Naive thymus-derived CD8-positive, alpha-beta T cell (primary cell): ENCODE measurements around the gene NADK2. TPM values are rescaled to one million over a fixed set of nuclear protein-coding genes. Genes with fewer than 3 reads are reported as not detected.
A peak's percentile ranks its signal among the peaks of the same experiment; 100 is the strongest.

ENCODE experiments used
- ATAC-seq, 2 donors: fragments of 150-1000 bp; cut with Tn5 transposase in 1 of 2; sonication (Bioruptor Pico), chemical (Tn5 transposase) in 1 of 2; 1 replicate in 1 of 2; 2 replicates in 1 of 2; pipeline ENCODE4 v1.10.0; 2021; ENCODE audit warnings: mild to moderate bottlenecking in 2 of 2, moderate library complexity in 2 of 2
- POLR2A ChIA-PET: fragments of 350-600 bp; sonication (Branson Sonifier 250); formaldehyde crosslinking; loops from one replicate; lab custom pipeline; 2021; ENCODE audit warnings: antibody characterized with exemption; lab: Charles Lee
- DNase-seq, 10 donors: peaks; one replicate each; pipeline versions ENCODE4 v3.0.0 to v3.0.0-alpha.2; 2020 to 2022
- H3K27ac Mint-ChIP-seq, 10 donors: one replicate each; pipeline ENCODE4 v1.8.0; 2020 to 2022; ENCODE audit warnings: mild to moderate bottlenecking in 10 of 10, mixed read lengths in 10 of 10, moderate library complexity in 4 of 10, inconsistent platforms in 1 of 10
- H3K27me3 Mint-ChIP-seq, 5 donors: one replicate each; pipeline ENCODE4 v1.8.0; 2021 to 2022; ENCODE audit warnings: mixed read lengths in 5 of 5
- H3K36me3 Mint-ChIP-seq, 3 donors: one replicate each; pipeline ENCODE4 v1.8.0; 2020 to 2022; ENCODE audit warnings: mixed read lengths in 3 of 3, mild to moderate bottlenecking in 2 of 3, inconsistent platforms in 1 of 3
- H3K4me1 Mint-ChIP-seq, 4 donors: one replicate each; pipeline ENCODE4 v1.8.0; 2021 to 2022; ENCODE audit warnings: mixed read lengths in 4 of 4
- H3K4me3 Mint-ChIP-seq, 10 donors: one replicate each; pipeline ENCODE4 v1.8.0; 2020 to 2022; ENCODE audit warnings: mild to moderate bottlenecking in 10 of 10, mixed read lengths in 10 of 10, moderate library complexity in 6 of 10, inconsistent platforms in 1 of 10
- H3K9me3 Mint-ChIP-seq, 9 donors: one replicate each; pipeline ENCODE4 v1.8.0; 2020 to 2022; ENCODE audit warnings: mixed read lengths in 9 of 9, mild to moderate bottlenecking in 3 of 9, inconsistent platforms in 1 of 9, moderate library complexity in 1 of 9
- microRNA-seq: library from miRNA; unstranded; fragments of <30 nt; microRNA quantifications from one replicate; pipeline ENCODE4 v1.2.0, GENCODE V29; 2022; ENCODE audit warnings: borderline microRNAs expressed
- polyA plus RNA-seq, 3 donors: library from polyadenylated mRNA; unstranded; fragments of 300-500 nt; fragmentation: Illumina TruSeq; gene quantifications; one replicate each; pipeline ENCODE4 v1.2.3, GENCODE V29; 2021
- total RNA-seq, 8 experiments: library from RNA in 2 of 8; stranded (reverse) in 2 of 8; gene quantifications; one replicate each; pipeline ENCODE4 v1.2.3 and lab custom pipeline; 2021 to 2026

Gene NADK2
- total and polyA plus RNA-seq, 5 experiments from 2014 or later, result 4.7 to 15.7 (median 9.8) TPM

DNA sequence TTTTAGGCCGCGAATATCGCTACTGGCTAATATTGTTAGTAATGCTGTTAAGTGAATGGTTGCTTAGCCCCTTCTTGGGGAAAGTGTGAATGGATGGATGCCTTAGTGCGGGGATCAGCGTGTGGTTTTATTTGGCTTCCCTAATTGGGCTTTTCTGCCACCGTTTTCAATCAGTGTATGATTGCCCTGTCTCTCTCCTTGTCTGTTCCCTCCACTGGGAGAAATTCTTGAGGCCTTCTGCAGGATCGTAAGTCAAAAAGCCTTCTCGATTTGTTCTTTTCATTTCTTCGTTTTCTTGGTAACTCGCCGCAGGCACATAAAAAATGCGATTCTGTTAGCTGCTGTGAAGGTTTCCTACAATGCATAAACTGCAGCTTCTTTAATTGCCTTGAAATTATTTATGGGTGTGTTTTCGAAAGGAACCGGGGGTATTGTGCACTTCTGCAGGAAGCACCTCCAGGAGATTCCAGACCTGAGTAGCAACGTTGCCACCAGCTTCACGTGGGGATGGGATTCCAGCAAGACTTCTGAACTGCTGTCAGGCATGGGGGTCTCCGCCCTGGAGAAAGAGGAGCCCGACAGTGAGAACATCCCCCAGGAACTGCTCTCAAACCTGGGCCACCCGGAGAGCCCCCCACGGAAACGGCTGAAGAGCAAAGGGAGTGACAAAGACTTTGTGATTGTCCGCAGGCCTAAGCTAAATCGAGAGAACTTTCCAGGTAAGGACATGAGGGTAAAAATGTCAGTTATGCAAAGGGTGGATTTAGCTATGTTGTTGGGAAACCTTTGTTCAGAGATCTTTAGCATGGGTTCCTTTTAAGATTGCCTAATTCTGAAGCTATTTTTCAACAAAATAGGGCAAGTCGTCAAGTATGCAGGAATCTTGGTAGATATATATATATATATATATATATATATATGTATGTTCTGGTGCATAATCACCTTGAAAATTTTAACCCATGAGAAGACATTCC, 89.1 kb downstream of the NADK2 start:
- Mint-ChIP-seq H3K4me3 (peak overlapping the region; percentile 92 to 98 (median 96)), H3K27ac (peak overlapping the region; percentile 85 to 98 (median 94)), H3K27me3 (no peaks in the 10 kb centered on the region), H3K4me1 (peaks cover 22 to 76% (median 71%) of the 10 kb centered on the region in 4 donors), H3K9me3 (no peaks in the 10 kb centered on the region), H3K36me3 (peaks cover 9 to 38% (median 15%) of the 10 kb centered on the region in 3 donors)
- DNase-seq, result peak in 1 of 10 donors; percentile 4
- POLR2A ChIA-PET, result interaction anchor here (1.2 to 3.5 kb wide), 5 partner anchors 27 to 1237 kb away, joined by 3 to 41 read pairs (median 5); partner anchors contain the start of genes BRIX1, DNAJC21, NADK2 and NIPBL
- ATAC-seq, result no peak

DNA sequence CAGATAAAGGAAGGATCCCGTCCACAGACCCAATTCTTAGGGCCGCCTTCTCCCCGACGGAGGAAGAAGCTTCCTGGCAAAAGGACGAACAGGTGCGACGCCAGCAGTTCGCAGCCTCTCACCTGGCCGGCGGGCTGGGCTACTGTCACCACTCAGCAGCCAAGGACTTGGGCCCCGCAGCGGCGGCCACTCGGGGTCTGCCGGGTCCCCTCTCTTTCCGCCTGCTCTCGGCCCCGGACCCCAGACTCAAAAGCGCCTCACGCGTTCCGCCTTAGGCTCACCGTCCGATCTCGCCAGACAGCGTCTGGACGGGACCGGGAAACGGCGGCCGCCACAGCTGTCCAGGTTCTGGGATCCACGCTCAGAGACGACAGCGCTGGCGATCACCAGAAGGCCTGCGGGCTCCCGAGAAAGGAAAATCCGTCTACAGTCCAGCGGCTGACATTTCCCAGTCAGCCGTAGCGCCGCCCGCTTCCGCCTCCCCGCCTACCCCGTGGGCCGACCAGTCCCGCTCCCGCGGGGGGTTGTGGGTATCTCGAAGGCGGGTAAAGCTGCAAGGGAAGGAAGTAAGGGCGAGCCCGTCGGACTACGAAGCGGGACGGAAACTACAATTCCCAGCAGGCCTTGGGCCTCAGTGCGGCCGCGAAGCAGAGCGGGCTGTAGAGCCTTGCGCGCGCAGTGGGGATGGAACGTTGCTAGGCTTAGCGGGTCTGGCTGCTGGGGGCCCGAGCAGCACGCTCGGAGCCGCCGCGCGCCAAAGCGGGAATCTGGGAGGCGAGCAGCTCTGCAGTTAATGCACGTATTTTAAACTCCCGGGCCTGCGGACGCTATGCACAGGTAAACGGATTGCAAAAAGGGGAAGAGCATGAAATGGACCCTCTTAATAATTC, 90.0 kb downstream of the NADK2 start, which contains the start of the genes LMBRD2 and SKP2:
LMBRD2 (minus strand) TSS at position 454 of the 890 bp plus-strand sequence. CDS start 8,538 bp downstream, outside the sequence.
SKP2 (plus strand) TSS at position 678 of the 890 bp plus-strand sequence; CDS start at position 830, 152 bp downstream.
- DNase-seq (peak; percentile 90 to 98 (median 96)), ATAC-seq (peak; percentile 96 to 97)
- H3K27me3 Mint-ChIP-seq, result no peaks in the 10 kb centered on the region
- peaks cover 24 to 76% (median 67%) of the 10 kb centered on the region in 4 donors for H3K4me1 Mint-ChIP-seq
- peaks cover 6 to 31% (median 9%) of the 10 kb centered on the region in 3 donors for H3K36me3 Mint-ChIP-seq
- POLR2A ChIA-PET, result interaction anchor here (0.7 to 3.5 kb wide), 6 partner anchors 26 to 1236 kb away, joined by 3 to 41 read pairs (median 4); partner anchors contain the start of genes BRIX1, DNAJC21, NADK2 and NIPBL
- H3K9me3 Mint-ChIP-seq, result no peaks in the 10 kb centered on the region
- peak within 1 kb of the TSS; percentile 92 to 98 (median 96) for H3K4me3 Mint-ChIP-seq
- peak within 1 kb of the TSS; percentile 85 to 98 (median 94) for H3K27ac Mint-ChIP-seq

DNA sequence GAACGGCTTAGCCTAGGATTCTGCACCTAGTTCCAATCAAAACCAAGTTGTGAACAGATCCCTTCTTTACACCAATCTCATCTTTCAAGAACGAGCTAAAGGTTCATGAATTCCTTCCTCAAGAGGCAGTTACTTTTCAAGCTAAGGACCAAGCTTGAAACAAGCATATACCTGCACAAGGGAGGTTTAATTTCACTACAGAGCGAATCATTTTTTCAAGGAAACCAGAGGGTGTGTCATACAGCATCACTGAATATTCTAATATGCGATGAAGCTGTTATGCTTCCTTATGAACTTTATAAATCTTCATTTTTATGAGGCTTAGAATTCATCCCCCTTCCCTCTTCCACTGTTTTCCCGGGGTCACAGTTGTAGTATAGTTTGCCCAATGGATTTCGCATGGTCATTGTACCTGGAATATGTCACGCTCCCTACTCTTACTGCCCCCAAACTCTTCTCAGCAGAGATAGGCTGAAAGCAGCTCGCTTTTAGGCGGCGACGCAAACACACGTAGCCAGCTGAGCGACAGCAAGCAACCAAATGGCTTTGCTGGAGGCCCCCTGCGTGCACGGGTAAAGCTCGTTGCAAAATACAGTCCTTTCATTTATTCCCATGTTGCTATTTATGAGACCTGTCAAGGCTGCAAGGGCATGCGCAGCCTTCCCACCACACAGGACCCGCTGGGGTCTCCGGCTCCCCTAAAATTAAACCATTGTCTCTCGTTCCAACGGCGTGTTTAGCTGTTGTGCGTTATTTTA, 90.9 kb downstream of the NADK2 start:
- Mint-ChIP-seq H3K9me3 (no peaks in the 10 kb centered on the region), H3K27me3 (no peaks in the 10 kb centered on the region), H3K27ac (peak overlapping the region; percentile 85 to 98 (median 94)), H3K4me1 (peaks cover 24 to 67% (median 62%) of the 10 kb centered on the region in 4 donors), H3K36me3 (peaks cover 1 to 23% (median 9%) of the 10 kb centered on the region in 3 donors), H3K4me3 (peak overlapping the region; percentile 92 to 98 (median 96))
- peak; percentile 4 to 20 for ATAC-seq
- POLR2A ChIA-PET, result interaction anchor here (0.6 to 3.5 kb wide), 5 partner anchors 91 to 1616 kb away, joined by 3 to 41 read pairs (median 5); partner anchors contain the start of genes BRIX1, DNAJC21, NADK2 and RAD1
- peak; percentile 18 to 66 (median 38) for DNase-seq

DNA sequence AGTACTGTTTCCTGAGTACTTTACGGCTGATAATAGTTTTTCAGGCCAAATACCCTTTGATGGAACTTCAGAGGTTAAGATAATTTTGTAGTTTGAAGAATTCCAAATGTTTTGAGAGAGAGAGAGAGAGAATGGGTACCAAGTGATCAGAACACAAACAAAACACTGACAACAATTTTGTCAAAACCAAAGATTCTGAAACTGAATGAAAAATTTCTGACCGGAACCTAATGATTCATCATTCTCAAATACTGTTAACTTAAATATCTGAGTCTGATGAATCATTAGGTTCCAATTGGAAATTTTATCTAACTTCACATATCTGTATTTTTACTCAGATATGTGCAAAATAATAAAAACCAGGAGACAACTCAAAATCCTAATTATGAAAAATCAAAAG, 94.0 kb downstream of the NADK2 start:
- H3K27ac Mint-ChIP-seq, result no peak overlapping the region
- no peak for DNase-seq
- H3K4me1 Mint-ChIP-seq, result peaks cover 15 to 49% (median 43%) of the 10 kb centered on the region in 4 donors
- peaks cover 0 to 8% (median 4%) of the 10 kb centered on the region in 3 donors for H3K36me3 Mint-ChIP-seq
- H3K9me3 Mint-ChIP-seq, result no peaks in the 10 kb centered on the region
- peak overlapping the region in 2 of 10 donors; percentile 42 to 65 for H3K4me3 Mint-ChIP-seq
- POLR2A ChIA-PET, result no interaction called here
- no peaks in the 10 kb centered on the region for H3K27me3 Mint-ChIP-seq
- ATAC-seq, result no peak

DNA sequence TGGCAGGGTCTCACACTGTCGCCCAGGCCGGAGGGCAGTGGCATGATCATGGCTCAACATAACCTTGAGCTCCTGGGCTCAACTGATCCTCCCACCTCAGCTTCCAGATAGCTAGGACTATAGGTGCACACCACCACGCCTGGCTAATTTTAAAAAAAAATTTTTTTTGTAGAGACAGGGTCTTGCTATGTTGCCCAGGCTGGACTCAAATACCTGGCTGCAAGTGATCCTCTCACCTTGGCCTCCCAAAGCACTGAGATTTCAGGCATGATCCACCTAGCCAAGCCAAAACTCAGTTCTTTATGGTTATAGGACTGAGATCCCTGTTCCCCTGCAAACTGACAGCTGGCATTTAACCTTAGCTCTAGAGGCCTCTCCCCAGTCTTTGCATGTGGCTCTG, 95.3 kb downstream of the NADK2 start:
- Mint-ChIP-seq H3K4me1 (peaks cover 10 to 40% (median 36%) of the 10 kb centered on the region in 4 donors), H3K9me3 (no peaks in the 10 kb centered on the region), H3K36me3 (peaks cover 0 to 14% (median 4%) of the 10 kb centered on the region in 3 donors), H3K4me3 (no peak overlapping the region), H3K27me3 (no peaks in the 10 kb centered on the region), H3K27ac (peak overlapping the region in 1 of 10 donors; percentile 40)
- DNase-seq (no peak), ATAC-seq (no peak)
- POLR2A ChIA-PET, result no interaction called here

DNA sequence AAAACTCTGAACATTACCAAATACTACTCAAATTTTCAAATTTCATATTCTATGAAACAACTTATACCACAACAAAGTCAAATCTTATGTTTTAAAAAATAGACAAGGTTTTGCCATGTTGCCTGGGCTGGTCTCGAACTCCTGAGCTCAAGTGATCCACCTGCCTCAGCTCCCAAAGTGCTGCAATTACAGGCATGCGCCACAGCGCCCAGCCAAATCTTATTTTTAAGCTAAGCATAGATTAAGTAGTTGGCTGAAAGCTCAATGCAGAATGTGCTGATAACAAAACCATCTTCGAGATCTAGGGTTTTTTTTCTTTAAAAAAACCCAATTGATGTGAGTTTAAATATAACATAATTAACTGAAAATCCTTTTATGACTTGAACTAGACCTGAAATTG, 96.4 kb downstream of the NADK2 start:
- H3K27ac Mint-ChIP-seq, result no peak overlapping the region

More for the DNA sequence above, 96.4 kb downstream of the NADK2 start:
- Mint-ChIP-seq H3K4me1 (peaks cover 6 to 31% (median 28%) of the 10 kb centered on the region in 4 donors), H3K9me3 (peaks cover 0 to 3% (median 0%) of the 10 kb centered on the region in 9 donors), H3K4me3 (no peak overlapping the region), H3K27me3 (no peaks in the 10 kb centered on the region), H3K36me3 (peaks cover 7 to 24% (median 13%) of the 10 kb centered on the region in 3 donors)
- DNase-seq, result no peak
- POLR2A ChIA-PET, result no interaction called here
- no peak for ATAC-seq

Small RNA genes within 50 kb of the gene (microRNA-seq; reads per million reads assigned to microRNA genes)
- gene MIR580, result 6.8 reads per million, percentile 19 among the genes with 10 or more reads in this experiment

Other genes starting within 250 kb of the NADK2 start
- gene UGT3A2, start 175.0 kb downstream of the NADK2 start, total RNA-seq, result not detected
- gene UGT3A2, start 175.0 kb downstream of the NADK2 start, polyA plus RNA-seq, result not detected
- 10 to 100 TPM; 15.6 to 16.5 TPM for gene LMBRD2, start 90.0 kb downstream of the NADK2 start, total RNA-seq
- 1 to 10 TPM; 1.4 to 4.5 (median 2.6) TPM for gene LMBRD2, start 90.0 kb downstream of the NADK2 start, polyA plus RNA-seq
- gene SKP2, start 89.8 kb downstream of the NADK2 start, total RNA-seq, result 10 to 100 TPM; 18.5 to 21.5 TPM
- gene SKP2, start 89.8 kb downstream of the NADK2 start, polyA plus RNA-seq, result 10 to 100 TPM; 15.3 to 21.2 (median 15.4) TPM
- not detected for gene RANBP3L, start 60.0 kb upstream of the NADK2 start, total RNA-seq
- gene RANBP3L, start 60.0 kb upstream of the NADK2 start, polyA plus RNA-seq, result under 1 TPM in 1 of 3 donors, not detected in 2; 0.06 TPM